ENCODE measurements around the gene RAB26.

- TF ChIP-seq CTCF (IDR thresholded peaks at IDR 0.05) (no peak), EP300 (IDR thresholded peaks at IDR 0.05) (no peak)
These were observed 24.9 kb downstream of the RAB26 start for GRCh38 chr16:2173366-2173765.

Data from ovary (tissue), 3 donors.